ENCODE results near the gene SLC25A36. TPM values are rescaled to one million over a fixed set of nuclear protein-coding genes. Genes with fewer than 3 reads are reported as not detected.

The SLC25A36 gene
- 69.5 and 71.8 TPM in 2 replicates for total RNA-seq

GRCh38 chr3:140941434-140942220, at the start of gene SLC25A36:
Gene SLC25A36 (plus strand): TSS chr3:140941836. CDS start chr3:140942055, 219 bp downstream.
- peak within 1 kb of the TSS; percentile 91 for H3K4me3 Mint-ChIP-seq (ENCODE audit: low read depth)
- peaks cover 34% of the 10 kb centered on the region for H3K4me1 Mint-ChIP-seq (ENCODE audit: low read depth)
- peaks cover 15% of the 10 kb centered on the region for H3K36me3 Mint-ChIP-seq (ENCODE audit: low read depth)
- intact Hi-C loops (cut with micrococcal nuclease): loop anchor here (1.0 to 10.0 kb wide), 4 partner anchors 36 to 1656 kb away; partner anchors contain the start of gene PLS1
- peak within 1 kb of the TSS; percentile 96 for H3K27ac Mint-ChIP-seq
- H3K27me3 Mint-ChIP-seq (ENCODE audit: low read depth): peaks cover 13% of the 10 kb centered on the region
- DNase-seq (ENCODE audit: low spot score): peak; percentile 94
- H3K9me3 Mint-ChIP-seq: no peaks in the 10 kb centered on the region

DNA sequence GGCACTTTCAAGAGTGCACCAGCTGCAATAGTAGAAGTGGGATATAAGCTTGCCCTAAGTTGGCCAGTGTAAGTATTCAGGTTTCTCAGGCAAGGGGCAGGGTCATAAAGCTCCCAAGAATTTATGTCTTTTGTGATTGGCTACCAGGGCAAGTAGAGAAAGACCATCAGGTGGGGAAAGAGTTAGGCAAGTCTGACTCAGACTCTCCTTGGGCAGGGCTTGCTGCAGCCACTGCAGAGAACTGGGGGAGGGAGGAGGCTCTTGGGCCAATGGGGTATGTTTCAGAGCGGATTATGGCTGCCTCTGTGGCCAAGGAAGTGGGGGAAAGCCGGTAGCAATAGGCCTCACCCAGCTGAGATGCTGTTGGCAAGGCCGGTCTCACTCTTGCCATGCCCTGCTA, 44.6 kb upstream of the SLC25A36 start:
- intact Hi-C loops (cut with micrococcal nuclease): loop anchor here (5.0 kb wide), 1 partner anchor 210 kb away; no protein-coding TSS in a partner anchor
- no peaks in the 10 kb centered on the region for H3K4me1 Mint-ChIP-seq (ENCODE audit: low read depth)
- peaks cover 36% of the 10 kb centered on the region for H3K27me3 Mint-ChIP-seq (ENCODE audit: low read depth)
- H3K36me3 Mint-ChIP-seq (ENCODE audit: low read depth): no peaks in the 10 kb centered on the region
- H3K9me3 Mint-ChIP-seq: no peaks in the 10 kb centered on the region
- no peak overlapping the region for H3K4me3 Mint-ChIP-seq (ENCODE audit: low read depth)
- DNase-seq (ENCODE audit: low spot score): no peak
- no peak overlapping the region for H3K27ac Mint-ChIP-seq

GRCh38 chr3:140898340-140899180, 43.1 kb upstream of the SLC25A36 start:
- no peaks in the 10 kb centered on the region for H3K9me3 Mint-ChIP-seq
- H3K27ac Mint-ChIP-seq: no peak overlapping the region
- H3K36me3 Mint-ChIP-seq (ENCODE audit: low read depth): no peaks in the 10 kb centered on the region
- intact Hi-C loops (cut with micrococcal nuclease): loop anchor here (1.0 to 5.0 kb wide), 2 partner anchors 209 to 294 kb away; no protein-coding TSS in a partner anchor
- DNase-seq (ENCODE audit: low spot score): no peak
- H3K27me3 Mint-ChIP-seq (ENCODE audit: low read depth): peaks cover 24% of the 10 kb centered on the region
- H3K4me3 Mint-ChIP-seq (ENCODE audit: low read depth): no peak overlapping the region
- no peaks in the 10 kb centered on the region for H3K4me1 Mint-ChIP-seq (ENCODE audit: low read depth)

GRCh38 chr3:140899363-140899762, 42.3 kb upstream of the SLC25A36 start:
- H3K4me1 Mint-ChIP-seq (ENCODE audit: low read depth): no peaks in the 10 kb centered on the region
- H3K36me3 Mint-ChIP-seq (ENCODE audit: low read depth): no peaks in the 10 kb centered on the region
- intact Hi-C loops (cut with micrococcal nuclease): loop anchor here (5.0 kb wide), 1 partner anchor 208 kb away; no protein-coding TSS in a partner anchor

DNA sequence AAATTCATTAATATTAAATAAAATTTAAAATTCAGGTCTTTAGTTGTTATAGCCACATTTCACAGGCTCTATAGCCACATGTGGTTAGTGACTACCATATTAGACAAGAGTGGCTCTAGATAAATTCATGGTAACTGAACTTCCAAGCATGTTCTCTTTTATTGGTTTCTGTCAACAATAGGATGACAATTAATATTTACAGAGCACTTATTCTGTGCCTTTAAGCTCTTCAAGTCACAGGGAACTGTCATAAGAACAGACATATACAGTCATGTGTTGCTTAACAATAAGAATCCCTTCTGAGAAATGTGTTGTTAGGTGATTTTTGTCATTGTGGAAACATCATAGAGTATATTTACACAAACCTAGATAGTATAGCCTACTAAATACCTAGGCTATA, 38.8 kb upstream of the SLC25A36 start:
- no peaks in the 10 kb centered on the region for H3K36me3 Mint-ChIP-seq (ENCODE audit: low read depth)
- no peaks in the 10 kb centered on the region for H3K9me3 Mint-ChIP-seq
- no peak overlapping the region for H3K4me3 Mint-ChIP-seq (ENCODE audit: low read depth)

More at GRCh38 chr3:140899363-140899762, 42.3 kb upstream of the SLC25A36 start:
- H3K27ac Mint-ChIP-seq: no peak overlapping the region
- H3K4me3 Mint-ChIP-seq (ENCODE audit: low read depth): no peak overlapping the region
- H3K27me3 Mint-ChIP-seq (ENCODE audit: low read depth): peaks cover 16% of the 10 kb centered on the region
- DNase-seq (ENCODE audit: low spot score): no peak
- H3K9me3 Mint-ChIP-seq: no peaks in the 10 kb centered on the region

DNA sequence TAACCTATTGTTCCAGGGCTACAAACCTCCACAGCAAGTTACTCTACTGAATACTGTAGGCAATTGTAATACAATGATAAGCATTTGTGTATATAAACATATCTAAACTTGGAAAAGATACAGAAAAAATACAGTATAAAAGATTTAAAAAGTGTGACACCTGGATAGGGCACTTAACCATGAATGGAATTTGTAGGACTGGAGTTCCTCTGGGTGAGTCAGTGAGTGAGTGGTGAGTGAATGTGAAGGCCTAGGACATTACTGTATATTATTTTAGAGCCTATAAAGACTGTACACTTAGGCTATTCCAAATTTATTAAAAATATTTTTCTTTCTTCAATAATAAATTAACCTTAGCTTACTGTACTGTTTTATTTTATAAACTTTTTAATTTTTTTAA, 38.4 kb upstream of the SLC25A36 start:
- intact Hi-C loops (cut with micrococcal nuclease): no loop called here
- peaks cover 9% of the 10 kb centered on the region for H3K27me3 Mint-ChIP-seq (ENCODE audit: low read depth)
- no peak overlapping the region for H3K27ac Mint-ChIP-seq
- H3K4me3 Mint-ChIP-seq (ENCODE audit: low read depth): no peak overlapping the region
- H3K4me1 Mint-ChIP-seq (ENCODE audit: low read depth): no peaks in the 10 kb centered on the region
- no peak for DNase-seq (ENCODE audit: low spot score)
- no peaks in the 10 kb centered on the region for H3K36me3 Mint-ChIP-seq (ENCODE audit: low read depth)
- H3K9me3 Mint-ChIP-seq: no peaks in the 10 kb centered on the region

More for the DNA sequence above, 38.8 kb upstream of the SLC25A36 start:
- Mint-ChIP-seq H3K27me3 (ENCODE audit: low read depth) (peaks cover 9% of the 10 kb centered on the region), H3K27ac (no peak overlapping the region), H3K4me1 (ENCODE audit: low read depth) (no peaks in the 10 kb centered on the region)
- DNase-seq (ENCODE audit: low spot score): no peak
- intact Hi-C loops (cut with micrococcal nuclease): no loop called here

DNA sequence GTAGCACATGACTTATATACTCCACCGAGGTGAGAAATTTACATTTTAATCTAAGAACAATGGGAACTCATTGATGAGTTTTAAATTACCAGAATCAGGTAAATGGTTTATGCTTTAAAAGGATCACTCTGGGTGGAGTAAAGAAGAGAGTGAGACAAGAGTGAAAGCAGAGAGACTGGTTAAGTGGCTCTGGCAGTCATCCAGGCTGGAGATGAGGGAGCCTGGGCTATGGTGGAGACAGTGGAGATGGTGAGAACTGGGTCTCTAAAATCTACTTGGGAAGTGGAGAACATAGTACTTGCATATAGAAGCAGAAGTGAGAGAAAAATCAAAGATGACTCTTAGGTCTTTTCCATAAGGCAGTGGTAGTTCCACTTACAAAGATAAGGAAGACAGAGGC, 37.1 kb upstream of the SLC25A36 start:
- intact Hi-C loops (cut with micrococcal nuclease): no loop called here
- no peaks in the 10 kb centered on the region for H3K36me3 Mint-ChIP-seq (ENCODE audit: low read depth)
- H3K4me3 Mint-ChIP-seq (ENCODE audit: low read depth): no peak overlapping the region

DNA sequence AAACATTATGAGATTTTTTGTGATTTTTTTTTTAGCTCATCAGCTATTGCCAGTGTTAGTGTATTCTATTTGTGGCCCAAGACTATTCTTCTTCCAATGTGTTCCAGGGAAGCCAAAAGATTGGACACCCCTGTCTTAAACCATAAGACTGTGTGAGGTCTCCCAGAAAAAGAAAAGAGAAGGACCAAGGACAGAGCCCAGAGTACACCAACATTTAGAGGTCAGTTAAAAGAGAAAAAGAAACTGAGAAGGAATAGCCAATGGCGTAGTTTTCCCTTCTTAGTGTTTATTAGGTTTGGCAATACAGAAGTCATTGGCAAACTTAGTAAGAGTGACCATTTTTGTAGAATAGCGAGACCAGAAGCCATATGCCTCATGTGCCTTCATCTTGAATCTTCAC, 36.1 kb upstream of the SLC25A36 start:
- Mint-ChIP-seq H3K27me3 (ENCODE audit: low read depth) (peaks cover 9% of the 10 kb centered on the region), H3K4me1 (ENCODE audit: low read depth) (no peaks in the 10 kb centered on the region), H3K36me3 (ENCODE audit: low read depth) (no peaks in the 10 kb centered on the region), H3K9me3 (no peaks in the 10 kb centered on the region), H3K27ac (no peak overlapping the region), H3K4me3 (ENCODE audit: low read depth) (no peak overlapping the region)
- no peak for DNase-seq (ENCODE audit: low spot score)
- intact Hi-C loops (cut with micrococcal nuclease): no loop called here

More for the DNA sequence above, 37.1 kb upstream of the SLC25A36 start:
- H3K27me3 Mint-ChIP-seq (ENCODE audit: low read depth): peaks cover 9% of the 10 kb centered on the region
- H3K27ac Mint-ChIP-seq: no peak overlapping the region
- H3K9me3 Mint-ChIP-seq: no peaks in the 10 kb centered on the region
- no peaks in the 10 kb centered on the region for H3K4me1 Mint-ChIP-seq (ENCODE audit: low read depth)
- DNase-seq (ENCODE audit: low spot score): no peak

- Mint-ChIP-seq H3K27me3 (ENCODE audit: low read depth) (peaks cover 9% of the 10 kb centered on the region), H3K9me3 (no peaks in the 10 kb centered on the region), H3K27ac (no peak overlapping the region), H3K4me1 (ENCODE audit: low read depth) (no peaks in the 10 kb centered on the region), H3K36me3 (ENCODE audit: low read depth) (no peaks in the 10 kb centered on the region), H3K4me3 (ENCODE audit: low read depth) (no peak overlapping the region)
- intact Hi-C loops (cut with micrococcal nuclease): no loop called here
- no peak for DNase-seq (ENCODE audit: low spot score)
Observed at GRCh38 chr3:140906785-140907184, 34.9 kb upstream of the SLC25A36 start.

DNA sequence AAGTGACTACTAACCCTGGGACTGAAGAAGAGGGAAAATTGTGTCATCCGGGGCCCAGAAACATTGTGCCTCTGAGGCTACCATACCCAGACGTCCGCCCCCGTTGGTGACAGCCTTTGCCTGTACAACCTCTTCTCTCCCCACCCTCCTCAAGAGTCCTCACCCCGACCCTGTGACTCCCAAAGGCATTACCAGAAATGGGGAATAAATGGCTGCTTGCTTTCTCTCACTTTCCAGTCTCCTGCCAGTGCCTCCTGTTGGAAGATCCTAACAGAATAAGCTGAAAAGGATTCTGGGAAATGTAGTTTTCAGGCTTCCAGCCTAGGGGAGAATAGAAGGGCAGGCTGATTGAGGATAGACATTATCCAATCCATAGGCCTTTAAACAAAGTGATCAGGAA, 30.8 kb upstream of the SLC25A36 start:
- H3K4me3 Mint-ChIP-seq (ENCODE audit: low read depth): no peak overlapping the region
- H3K4me1 Mint-ChIP-seq (ENCODE audit: low read depth): no peaks in the 10 kb centered on the region
- no peaks in the 10 kb centered on the region for H3K9me3 Mint-ChIP-seq
- no peak for DNase-seq (ENCODE audit: low spot score)
- H3K27ac Mint-ChIP-seq: no peak overlapping the region
- peaks cover 13% of the 10 kb centered on the region for H3K27me3 Mint-ChIP-seq (ENCODE audit: low read depth)
- H3K36me3 Mint-ChIP-seq (ENCODE audit: low read depth): no peaks in the 10 kb centered on the region
- intact Hi-C loops (cut with micrococcal nuclease): no loop called here

DNA sequence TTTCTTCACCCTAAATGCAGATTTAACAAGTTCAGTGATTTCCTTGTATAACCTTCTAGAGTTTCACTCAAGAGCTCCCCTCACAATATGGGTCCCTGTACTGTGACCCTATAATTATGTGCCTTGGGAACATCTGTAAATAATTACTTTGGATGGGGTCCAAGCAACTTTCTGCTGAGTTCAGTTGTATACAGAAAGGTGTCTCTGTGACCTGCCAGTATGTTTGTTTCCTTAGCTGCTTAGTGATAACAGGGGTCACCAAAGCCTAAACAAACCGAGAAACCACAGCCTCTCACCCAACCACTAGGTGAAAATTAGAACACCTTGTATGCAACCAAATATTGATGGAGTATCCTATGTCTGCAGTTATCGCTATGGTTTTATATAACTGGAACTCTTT, 29.8 kb upstream of the SLC25A36 start:
- intact Hi-C loops (cut with micrococcal nuclease): no loop called here
- Mint-ChIP-seq H3K4me3 (ENCODE audit: low read depth) (no peak overlapping the region), H3K27me3 (ENCODE audit: low read depth) (peaks cover 16% of the 10 kb centered on the region), H3K9me3 (no peaks in the 10 kb centered on the region), H3K4me1 (ENCODE audit: low read depth) (no peaks in the 10 kb centered on the region), H3K36me3 (ENCODE audit: low read depth) (no peaks in the 10 kb centered on the region), H3K27ac (no peak overlapping the region)
- no peak for DNase-seq (ENCODE audit: low spot score)

DNA sequence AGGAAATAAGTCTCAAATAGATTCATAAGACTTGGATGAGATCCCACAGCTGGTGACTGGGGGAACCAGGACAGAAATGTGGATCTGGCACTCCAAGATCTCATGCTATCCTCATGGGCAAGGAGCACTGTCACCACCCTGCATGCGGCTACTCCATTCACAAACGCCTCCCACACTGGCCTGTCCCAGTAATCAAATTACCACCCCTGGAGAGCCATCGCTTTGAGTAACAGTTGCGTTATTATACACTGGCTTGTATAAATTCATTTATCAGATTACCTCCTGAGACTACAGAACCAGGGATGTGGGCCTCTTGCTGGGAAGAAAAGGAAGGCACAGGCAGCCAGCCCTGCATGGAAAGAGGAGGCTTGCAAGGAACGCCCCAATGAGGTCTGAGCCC, 27.9 kb upstream of the SLC25A36 start:
- Mint-ChIP-seq H3K27me3 (ENCODE audit: low read depth) (peaks cover 20% of the 10 kb centered on the region), H3K36me3 (ENCODE audit: low read depth) (no peaks in the 10 kb centered on the region), H3K4me3 (ENCODE audit: low read depth) (no peak overlapping the region), H3K4me1 (ENCODE audit: low read depth) (no peaks in the 10 kb centered on the region), H3K27ac (no peak overlapping the region), H3K9me3 (no peaks in the 10 kb centered on the region)
- intact Hi-C loops (cut with micrococcal nuclease): no loop called here
- DNase-seq (ENCODE audit: low spot score): no peak

All from activated T-helper 2 cell treated with anti-CD3 and anti-CD28 coated beads, Interferon-gamma antibody, Interleukin-2, Interleukin-4, amounts not matched to agents 10 μg/mL and 5 μg/mL and 100 μg/mL, durations not matched to agents 14 hours and 24 hours and 36 hours (primary cell).